Right renal cortex interstitium (tissue), 3 donors: Measurements from ENCODE around the gene PDCD1. TPM values are rescaled to one million over a fixed set of nuclear protein-coding genes. Genes with fewer than 3 reads are reported as not detected.
"Not testable (repeated sequence)": the region's sequence is repeated elsewhere in the genome, so short reads cannot be mapped to it uniquely, and the experiment has no call there.

Source experiments
- DNase-seq, 3 donors: peaks; one replicate each; pipeline ENCODE4 v3.0.0-alpha.2; 2013; ENCODE audit warnings: low read depth in 3 of 3, low spot score in 2 of 3
- polyA plus RNA-seq, 3 donors: library from polyadenylated mRNA; unstranded; fragments of 120-200 nt; gene quantifications; one replicate each; pipeline ENCODE4 v1.2.1, GENCODE V29; 2013; ENCODE audit not compliant: insufficient read length in 3 of 3

The PDCD1 gene
- polyA plus RNA-seq, 3 donors: 0.15 TPM; not detected in 2

- DNase-seq: no peak
Observed at GRCh38 chr2:241879326-241879725, 20.6 kb upstream of the PDCD1 start.

GRCh38 chr2:241877989-241878970 is 19.6 kb upstream of the PDCD1 start:
- no peak for DNase-seq

GRCh38 chr2:241877197-241877685 is 18.5 kb upstream of the PDCD1 start:
- no peak for DNase-seq

- DNase-seq: no peak
Observed at GRCh38 chr2:241876528-241877196, 18.0 kb upstream of the PDCD1 start.

- not testable (repeated sequence) for DNase-seq
Observed at GRCh38 chr2:241875754-241876527, 17.2 kb upstream of the PDCD1 start.

GRCh38 chr2:241874277-241874925 is 15.7 kb upstream of the PDCD1 start:
- no peak for DNase-seq

GRCh38 chr2:241873803-241874110 is 15.1 kb upstream of the PDCD1 start:
- no peak for DNase-seq

- no peak for DNase-seq
Observed at GRCh38 chr2:241873081-241873802, 14.5 kb upstream of the PDCD1 start.

- DNase-seq: no peak
Observed at GRCh38 chr2:241872313-241872642, 13.6 kb upstream of the PDCD1 start.

GRCh38 chr2:241871538-241872312 is 13.0 kb upstream of the PDCD1 start:
- no peak for DNase-seq

- no peak for DNase-seq
Observed at GRCh38 chr2:241870611-241871537, 12.2 kb upstream of the PDCD1 start.

- no peak for DNase-seq
Observed at GRCh38 chr2:241870081-241870541, 11.4 kb upstream of the PDCD1 start.

GRCh38 chr2:241869087-241869961 is 10.6 kb upstream of the PDCD1 start, which contains the start of gene RTP5:
Gene RTP5, plus strand, starts transcription at chr2:241869729. Its CDS starts 28 bp downstream, at chr2:241869757.
- no peak for DNase-seq

GRCh38 chr2:241868661-241869081 is 10.0 kb upstream of the PDCD1 start:
- DNase-seq: no peak

- DNase-seq: no peak
Observed at GRCh38 chr2:241867776-241868420, 9.2 kb upstream of the PDCD1 start.
